Ectodermal cell (in vitro differentiated cells): ENCODE data around the gene ARMC5.
A peak's percentile ranks its signal among the peaks of the same experiment; 100 is the strongest.
"Not testable (repeated sequence)": the region's sequence is repeated elsewhere in the genome, so short reads cannot be mapped to it uniquely, and the experiment has no call there.

Experiments used
- H3K27ac ChIP-seq: 2 replicates; pipeline ENCODE4 v1.7.0; 2013; ENCODE audit warnings: mild to moderate bottlenecking, low read depth, low read length; ENCODE audit not compliant: insufficient read depth, poor library complexity, severe bottlenecking
- H3K27me3 ChIP-seq: 2 replicates; pipeline ENCODE4 v1.7.0; 2013; ENCODE audit warnings: mild to moderate bottlenecking, low read length; ENCODE audit not compliant: insufficient read depth, control insufficient read depth, poor library complexity, severe bottlenecking
- H3K36me3 ChIP-seq: one replicate; pipeline ENCODE4 v1.7.0; 2013; ENCODE audit warnings: low read length; ENCODE audit not compliant: control insufficient read depth, insufficient read depth
- H3K4me1 ChIP-seq: one replicate; pipeline ENCODE4 v1.7.0; 2013; ENCODE audit warnings: low read length; ENCODE audit not compliant: control insufficient read depth, insufficient read depth
- H3K4me3 ChIP-seq: 2 replicates; pipeline ENCODE4 v1.7.0; 2013; ENCODE audit warnings: low read depth, low read length, control low read depth; ENCODE audit not compliant: insufficient read depth
- H3K9me3 ChIP-seq: 2 replicates; pipeline ENCODE4 v1.7.0; 2013; ENCODE audit warnings: mild to moderate bottlenecking, low read length, moderate library complexity; ENCODE audit not compliant: control insufficient read depth
- WGBS, 2 experiments: methylation state at CpG; one replicate each; pipeline ENCODE4 v1.1.7; 2013; ENCODE audit warnings: missing lambda C conversion rate in 2 of 2; 5-methylcytosine and 5-hydroxymethylcytosine counted together

ARMC5 gene

GRCh38 chr16:31499928-31500327 is 40.6 kb downstream of the ARMC5 start:
- no peaks in the 10 kb centered on the region for H3K9me3 ChIP-seq
- no peaks in the 10 kb centered on the region for H3K27me3 ChIP-seq
- WGBS, 2 experiments = 96% methylated on average over 8 of the region's 8 CpGs
- no peak overlapping the region for H3K27ac ChIP-seq
- no peak overlapping the region for H3K4me3 ChIP-seq
- H3K4me1 ChIP-seq = no peaks in the 10 kb centered on the region
- H3K36me3 ChIP-seq = peaks cover 6% of the 10 kb centered on the region

- Histone ChIP-seq H3K36me3 (no peaks in the 10 kb centered on the region), H3K4me1 (no peaks in the 10 kb centered on the region)
- WGBS, 2 experiments = 57 to 63% methylated on average over 3 of the region's 3 CpGs
Observed at GRCh38 chr16:31501226-31501965, 42.1 kb downstream of the ARMC5 start.

GRCh38 chr16:31501966-31502348 is 42.7 kb downstream of the ARMC5 start:
- H3K36me3 ChIP-seq = no peaks in the 10 kb centered on the region
- H3K9me3 ChIP-seq = no peaks in the 10 kb centered on the region
- H3K27me3 ChIP-seq = no peaks in the 10 kb centered on the region
- H3K4me3 ChIP-seq = no peak overlapping the region
- 74 to 79% methylated on average over 4 of the region's 4 CpGs for WGBS, 2 experiments
- H3K4me1 ChIP-seq = no peaks in the 10 kb centered on the region
- no peak overlapping the region for H3K27ac ChIP-seq

More at GRCh38 chr16:31501226-31501965, 42.1 kb downstream of the ARMC5 start:
- Histone ChIP-seq H3K27me3 (no peaks in the 10 kb centered on the region), H3K9me3 (no peaks in the 10 kb centered on the region), H3K4me3 (no peak overlapping the region), H3K27ac (no peak overlapping the region)

GRCh38 chr16:31502981-31503380 is 43.7 kb downstream of the ARMC5 start:
- H3K4me3 ChIP-seq = no peak overlapping the region
- no peaks in the 10 kb centered on the region for H3K9me3 ChIP-seq
- H3K27ac ChIP-seq = no peak overlapping the region
- no peaks in the 10 kb centered on the region for H3K36me3 ChIP-seq
- no peaks in the 10 kb centered on the region for H3K27me3 ChIP-seq
- H3K4me1 ChIP-seq = no peaks in the 10 kb centered on the region

- WGBS, 2 experiments = 94 to 96% methylated on average over 8 of the region's 8 CpGs
- H3K9me3 ChIP-seq, H3K27ac ChIP-seq, H3K4me1 ChIP-seq, H3K27me3 ChIP-seq, H3K36me3 ChIP-seq, H3K4me3 ChIP-seq: not testable (repeated sequence)
Observed at GRCh38 chr16:31503555-31503954, 44.3 kb downstream of the ARMC5 start.

GRCh38 chr16:31504159-31504558 is 44.9 kb downstream of the ARMC5 start:
- Histone ChIP-seq H3K36me3 (no peaks in the 10 kb centered on the region), H3K27me3 (no peaks in the 10 kb centered on the region), H3K27ac (no peak overlapping the region), H3K4me1 (no peaks in the 10 kb centered on the region), H3K9me3 (no peaks in the 10 kb centered on the region), H3K4me3 (no peak overlapping the region)
- WGBS, 2 experiments = 93% methylated on average over 8 of the region's 8 CpGs

- 90 to 92% methylated on average over 4 of the region's 4 CpGs for WGBS, 2 experiments
- H3K27me3 ChIP-seq = no peaks in the 10 kb centered on the region
Observed at GRCh38 chr16:31505483-31505882, 46.2 kb downstream of the ARMC5 start.

GRCh38 chr16:31507617-31507928 is 48.3 kb downstream of the ARMC5 start:
- no peaks in the 10 kb centered on the region for H3K36me3 ChIP-seq
- peak overlapping the region; percentile 99 for H3K4me3 ChIP-seq
- H3K9me3 ChIP-seq = no peaks in the 10 kb centered on the region
- H3K27ac ChIP-seq = peak overlapping the region; percentile 81
- no peaks in the 10 kb centered on the region for H3K27me3 ChIP-seq
- H3K4me1 ChIP-seq = no peaks in the 10 kb centered on the region
- WGBS, 2 experiments = 3 to 4% methylated on average over 12 of the region's 12 CpGs

More at GRCh38 chr16:31505483-31505882, 46.2 kb downstream of the ARMC5 start:
- no peaks in the 10 kb centered on the region for H3K9me3 ChIP-seq
- no peaks in the 10 kb centered on the region for H3K36me3 ChIP-seq
- no peak overlapping the region for H3K4me3 ChIP-seq
- H3K4me1 ChIP-seq = no peaks in the 10 kb centered on the region
- H3K27ac ChIP-seq = no peak overlapping the region

- Histone ChIP-seq H3K36me3 (no peaks in the 10 kb centered on the region), H3K4me1 (no peaks in the 10 kb centered on the region), H3K4me3 (peak within 1 kb of the TSS; percentile 99), H3K27me3 (no peaks in the 10 kb centered on the region), H3K9me3 (no peaks in the 10 kb centered on the region), H3K27ac (peak within 1 kb of the TSS; percentile 81)
- WGBS, 2 experiments = 0% methylated on average over 65 of the region's 65 CpGs
Observed at GRCh38 chr16:31507929-31508705, 48.8 kb downstream of the ARMC5 start, which contains the start of gene RUSF1. RUSF1 (minus strand) TSS chr16:31508391; CDS start chr16:31508373, 18 bp downstream.

- Histone ChIP-seq H3K36me3 (no peaks in the 10 kb centered on the region), H3K27ac (no peak overlapping the region), H3K9me3 (no peaks in the 10 kb centered on the region), H3K4me3 (peak overlapping the region; percentile 99), H3K4me1 (no peaks in the 10 kb centered on the region), H3K27me3 (no peaks in the 10 kb centered on the region)
- WGBS, 2 experiments = 56 to 61% methylated on average over 5 to 6 of the region's 6 CpGs
Observed at GRCh38 chr16:31508706-31509195, 49.5 kb downstream of the ARMC5 start.
